Gastroesophageal sphincter (tissue), 3 donors: ENCODE results near the gene CSNK1G2.

Experiments
- POLR2A ChIP-seq, 2 donors: fragments of 450-650 bp; IDR thresholded peaks; one replicate each; pipeline ENCODE4 v1.6.1; 2017; ENCODE audit warnings: antibody characterized with exemption in 2 of 2, mild to moderate bottlenecking in 2 of 2, moderate library complexity in 1 of 2
- POLR2AphosphoS5 ChIP-seq: sonication (generic); formaldehyde crosslinking; IDR thresholded peaks from one replicate; pipeline ENCODE4 v1.6.1; 2017; ENCODE audit warnings: antibody characterized with exemption
- TF ChIP-seq, protein P1 (sequence below), 4 experiments: fragments of 200-600 bp in 2 of 4; fragments of 450-650 bp in 2 of 4; sonication (generic) in 1 of 4; IDR thresholded peaks; one replicate each; pipeline ENCODE4 v1.5.1; 2017 to 2019; ENCODE audit warnings: antibody characterized with exemption in 4 of 4, mild to moderate bottlenecking in 2 of 4, moderate library complexity in 2 of 4

GRCh38 chr19:2014131-2014571, 73.2 kb downstream of the CSNK1G2 start:
- TF ChIP-seq, protein P1, sequence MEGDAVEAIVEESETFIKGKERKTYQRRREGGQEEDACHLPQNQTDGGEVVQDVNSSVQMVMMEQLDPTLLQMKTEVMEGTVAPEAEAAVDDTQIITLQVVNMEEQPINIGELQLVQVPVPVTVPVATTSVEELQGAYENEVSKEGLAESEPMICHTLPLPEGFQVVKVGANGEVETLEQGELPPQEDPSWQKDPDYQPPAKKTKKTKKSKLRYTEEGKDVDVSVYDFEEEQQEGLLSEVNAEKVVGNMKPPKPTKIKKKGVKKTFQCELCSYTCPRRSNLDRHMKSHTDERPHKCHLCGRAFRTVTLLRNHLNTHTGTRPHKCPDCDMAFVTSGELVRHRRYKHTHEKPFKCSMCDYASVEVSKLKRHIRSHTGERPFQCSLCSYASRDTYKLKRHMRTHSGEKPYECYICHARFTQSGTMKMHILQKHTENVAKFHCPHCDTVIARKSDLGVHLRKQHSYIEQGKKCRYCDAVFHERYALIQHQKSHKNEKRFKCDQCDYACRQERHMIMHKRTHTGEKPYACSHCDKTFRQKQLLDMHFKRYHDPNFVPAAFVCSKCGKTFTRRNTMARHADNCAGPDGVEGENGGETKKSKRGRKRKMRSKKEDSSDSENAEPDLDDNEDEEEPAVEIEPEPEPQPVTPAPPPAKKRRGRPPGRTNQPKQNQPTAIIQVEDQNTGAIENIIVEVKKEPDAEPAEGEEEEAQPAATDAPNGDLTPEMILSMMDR (IDR thresholded peaks at IDR 0.05), result no peak
- no peak for TF ChIP-seq POLR2AphosphoS5
- no peak for TF ChIP-seq POLR2A (IDR thresholded peaks at IDR 0.05)
